Mesothelial cell of epicardium (in vitro differentiated cells): Measurements from ENCODE around the gene EIF3D. TPM values are rescaled to one million over a fixed set of nuclear protein-coding genes. Genes with fewer than 3 reads are reported as not detected.

Experiments
- DNase-seq, 2 experiments: peaks; one replicate each; pipeline ENCODE4 v3.0.0; 2021; ENCODE audit warnings: low spot score in 2 of 2; ENCODE audit not compliant: unreplicated experiment in 2 of 2
- H3K27ac Mint-ChIP-seq: 2 replicates; pipeline ENCODE4 v1.8.0; 2021; ENCODE audit warnings: mixed read lengths
- H3K27me3 Mint-ChIP-seq: 2 replicates; pipeline ENCODE4 v1.8.0; 2021; ENCODE audit warnings: low read depth, mixed read lengths
- H3K36me3 Mint-ChIP-seq: 2 replicates; pipeline ENCODE4 v1.8.0; 2021; ENCODE audit warnings: mixed read lengths
- H3K4me1 Mint-ChIP-seq: 2 replicates; pipeline ENCODE4 v1.8.0; 2021; ENCODE audit warnings: mixed read lengths
- H3K4me3 Mint-ChIP-seq: 2 replicates; pipeline ENCODE4 v1.8.0; 2021; ENCODE audit warnings: mild to moderate bottlenecking, moderate library complexity, mixed read lengths
- H3K9me3 Mint-ChIP-seq: 2 replicates; pipeline ENCODE4 v1.8.0; 2021; ENCODE audit warnings: mixed read lengths
- total RNA-seq: library from RNA; stranded (reverse); gene quantifications from 3 replicates; pipeline ENCODE4 v1.2.1, GENCODE V29; 2021
- TF ChIP-seq, protein P1 (sequence below): fragments of 200-600 bp; sonication (generic); IDR thresholded peaks from one replicate; pipeline ENCODE4 v1.5.0; 2021; ENCODE audit warnings: antibody characterized with exemption; ENCODE audit not compliant: unreplicated experiment

EIF3D gene
- total RNA-seq, 1 donor from 2014 or later, result 194 TPM

DNA sequence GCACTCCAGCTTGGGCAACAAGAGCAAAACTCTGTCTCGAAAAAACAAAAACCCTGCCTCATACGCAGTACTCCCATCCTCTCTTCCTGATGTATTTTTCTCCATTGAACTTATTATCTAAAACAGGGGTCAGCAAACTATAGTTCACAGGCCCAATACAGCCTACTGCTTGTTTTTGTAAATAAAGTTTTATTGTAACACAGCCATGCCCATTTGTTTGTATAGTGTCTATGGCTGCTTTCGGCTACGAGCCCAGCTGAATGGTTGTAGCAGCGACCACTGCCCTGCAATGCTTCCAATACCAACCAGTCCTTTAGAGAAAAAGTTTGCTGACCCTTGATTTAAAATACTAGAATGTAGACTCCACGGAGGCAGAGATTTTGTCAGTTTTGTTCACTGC lies 53.6 kb downstream of the EIF3D start:
- TF ChIP-seq, protein P1, sequence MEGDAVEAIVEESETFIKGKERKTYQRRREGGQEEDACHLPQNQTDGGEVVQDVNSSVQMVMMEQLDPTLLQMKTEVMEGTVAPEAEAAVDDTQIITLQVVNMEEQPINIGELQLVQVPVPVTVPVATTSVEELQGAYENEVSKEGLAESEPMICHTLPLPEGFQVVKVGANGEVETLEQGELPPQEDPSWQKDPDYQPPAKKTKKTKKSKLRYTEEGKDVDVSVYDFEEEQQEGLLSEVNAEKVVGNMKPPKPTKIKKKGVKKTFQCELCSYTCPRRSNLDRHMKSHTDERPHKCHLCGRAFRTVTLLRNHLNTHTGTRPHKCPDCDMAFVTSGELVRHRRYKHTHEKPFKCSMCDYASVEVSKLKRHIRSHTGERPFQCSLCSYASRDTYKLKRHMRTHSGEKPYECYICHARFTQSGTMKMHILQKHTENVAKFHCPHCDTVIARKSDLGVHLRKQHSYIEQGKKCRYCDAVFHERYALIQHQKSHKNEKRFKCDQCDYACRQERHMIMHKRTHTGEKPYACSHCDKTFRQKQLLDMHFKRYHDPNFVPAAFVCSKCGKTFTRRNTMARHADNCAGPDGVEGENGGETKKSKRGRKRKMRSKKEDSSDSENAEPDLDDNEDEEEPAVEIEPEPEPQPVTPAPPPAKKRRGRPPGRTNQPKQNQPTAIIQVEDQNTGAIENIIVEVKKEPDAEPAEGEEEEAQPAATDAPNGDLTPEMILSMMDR, result no peak
- peaks cover 2% of the 10 kb centered on the region for H3K4me1 Mint-ChIP-seq
- no peaks in the 10 kb centered on the region for H3K9me3 Mint-ChIP-seq
- H3K27ac Mint-ChIP-seq, result no peak overlapping the region
- peaks cover 25% of the 10 kb centered on the region for H3K36me3 Mint-ChIP-seq
- H3K27me3 Mint-ChIP-seq, result no peaks in the 10 kb centered on the region
- DNase-seq, result no peak
- no peak overlapping the region for H3K4me3 Mint-ChIP-seq

DNA sequence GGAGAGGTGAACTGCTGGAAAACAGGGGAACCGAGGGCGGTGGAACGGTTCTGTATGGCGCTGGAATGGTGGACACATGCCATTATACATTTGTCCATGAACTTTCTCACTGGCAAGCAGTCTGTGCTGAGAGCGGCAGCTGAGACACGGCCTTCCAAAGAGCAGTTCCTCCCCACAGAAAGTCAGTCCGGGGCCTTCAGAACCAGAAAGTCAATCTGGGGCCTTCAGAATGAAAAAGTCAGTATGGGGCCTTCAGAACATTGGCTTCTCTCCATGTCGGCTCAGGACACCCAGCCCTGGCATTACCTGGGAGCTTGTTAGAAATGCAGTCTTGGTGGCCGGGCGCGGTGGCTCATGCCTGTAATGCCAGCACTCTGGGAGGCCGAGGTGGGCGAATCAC lies 56.3 kb downstream of the EIF3D start:
- no peak for DNase-seq
- Mint-ChIP-seq H3K27ac (no peak overlapping the region), H3K9me3 (no peaks in the 10 kb centered on the region), H3K36me3 (peaks cover 22% of the 10 kb centered on the region), H3K4me1 (peaks cover 4% of the 10 kb centered on the region), H3K4me3 (no peak overlapping the region), H3K27me3 (no peaks in the 10 kb centered on the region)
- TF ChIP-seq, protein P1, result no peak

DNA sequence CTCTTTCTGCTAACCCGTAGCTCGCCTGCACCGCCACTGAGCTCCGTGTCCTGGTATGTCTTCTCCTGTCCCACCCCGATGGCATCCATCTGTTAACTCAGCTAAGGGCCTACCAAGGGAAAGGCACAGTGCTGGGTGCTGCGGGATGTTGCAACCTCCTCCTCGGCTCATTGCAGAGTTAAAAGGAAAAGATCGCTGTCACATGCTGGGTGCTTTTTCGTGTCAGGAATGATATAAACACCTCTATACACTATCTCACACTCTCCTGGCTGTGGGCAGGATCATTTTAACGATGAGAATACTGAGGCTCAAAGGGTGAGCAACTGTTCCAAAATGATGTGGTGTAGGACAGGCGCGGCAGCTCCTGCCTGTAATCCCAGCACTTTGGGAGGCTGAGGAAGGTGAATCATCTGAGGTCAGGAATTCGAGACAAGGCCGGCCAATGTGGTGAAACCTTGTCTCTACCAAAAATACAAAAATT lies 57.6 kb downstream of the EIF3D start:
- H3K4me1 Mint-ChIP-seq, result peaks cover 4% of the 10 kb centered on the region

DNA sequence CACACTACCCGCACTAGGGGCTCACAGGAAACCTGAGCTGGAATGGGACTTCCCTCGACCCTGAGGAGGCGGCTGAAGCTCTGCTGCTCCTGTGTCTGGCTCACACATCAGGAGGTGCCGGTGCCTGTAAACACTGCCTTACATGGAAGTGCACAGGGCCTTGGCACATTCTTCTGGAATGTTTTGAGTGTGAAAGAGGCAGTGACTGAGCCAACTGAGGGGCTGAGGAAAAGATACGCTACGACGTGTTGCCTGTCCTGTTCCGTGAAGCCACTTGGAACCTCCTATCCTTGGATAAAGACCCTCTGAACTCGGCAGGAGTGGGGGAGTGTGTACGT lies 58.0 kb downstream of the EIF3D start:
- Mint-ChIP-seq H3K27me3 (no peaks in the 10 kb centered on the region), H3K9me3 (no peaks in the 10 kb centered on the region), H3K4me1 (peaks cover 4% of the 10 kb centered on the region), H3K27ac (no peak overlapping the region), H3K36me3 (peaks cover 16% of the 10 kb centered on the region), H3K4me3 (no peak overlapping the region)
- no peak for DNase-seq
- TF ChIP-seq, protein P1, result no peak

More for the DNA sequence above, 57.6 kb downstream of the EIF3D start:
- H3K27me3 Mint-ChIP-seq, result no peaks in the 10 kb centered on the region
- TF ChIP-seq, protein P1, result no peak
- H3K9me3 Mint-ChIP-seq, result no peaks in the 10 kb centered on the region
- no peak overlapping the region for H3K27ac Mint-ChIP-seq
- H3K4me3 Mint-ChIP-seq, result no peak overlapping the region
- H3K36me3 Mint-ChIP-seq, result peaks cover 17% of the 10 kb centered on the region
- no peak for DNase-seq

DNA sequence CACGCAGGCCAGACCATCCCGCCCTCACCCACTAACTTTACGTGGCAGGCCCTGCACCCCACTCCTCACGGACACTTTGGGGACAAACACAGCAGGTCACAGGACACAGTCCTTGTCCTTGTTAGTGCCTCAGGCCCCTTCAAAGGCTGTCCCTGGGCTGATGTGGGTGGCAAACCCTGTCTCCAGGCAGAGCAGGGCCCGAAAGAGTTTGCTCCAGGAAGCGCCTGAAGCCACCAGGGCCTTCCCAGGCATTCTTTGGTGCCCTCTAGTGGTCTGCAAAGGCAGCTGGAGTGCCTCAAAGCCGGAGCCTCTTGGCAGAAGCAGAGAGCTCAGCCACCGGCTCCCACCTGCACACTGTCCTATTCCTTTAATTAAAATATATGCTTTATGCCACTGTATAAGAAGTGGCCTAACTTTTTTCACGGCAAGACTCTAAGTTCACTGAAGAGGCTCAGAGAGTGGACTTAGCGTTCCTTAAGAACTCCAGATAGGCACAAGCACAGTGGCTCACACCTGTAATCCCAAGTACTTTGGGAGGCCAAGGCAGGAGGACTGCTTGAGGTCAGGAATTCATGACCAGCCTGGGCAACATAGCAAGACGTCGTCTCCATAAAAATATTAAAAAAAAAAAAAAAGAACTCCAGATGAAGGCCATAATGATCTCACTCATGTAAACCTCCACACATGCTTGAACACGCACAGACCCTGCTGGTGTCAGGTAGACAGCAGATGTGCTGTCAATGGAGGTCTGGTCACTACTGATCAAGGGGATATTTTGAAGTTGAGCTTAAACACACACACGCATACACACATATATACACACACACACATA lies 58.6 kb downstream of the EIF3D start:
- TF ChIP-seq, protein P1, result peak; percentile 79
- peak overlapping the region; percentile 82 for H3K27ac Mint-ChIP-seq
- DNase-seq, result peak; percentile 65 to 83
- H3K27me3 Mint-ChIP-seq, result no peaks in the 10 kb centered on the region
- H3K4me1 Mint-ChIP-seq, result peaks cover 4% of the 10 kb centered on the region
- H3K4me3 Mint-ChIP-seq, result no peak overlapping the region
- no peaks in the 10 kb centered on the region for H3K9me3 Mint-ChIP-seq
- peaks cover 10% of the 10 kb centered on the region for H3K36me3 Mint-ChIP-seq
